Cardiac muscle cell (in vitro differentiated cells and primary cell): ENCODE results near the gene GSTCD. TPM values are rescaled to one million over a fixed set of nuclear protein-coding genes. Genes with fewer than 3 reads are reported as not detected.
A peak's percentile ranks its signal among the peaks of the same experiment; 100 is the strongest.
"Not testable (repeated sequence)": the region's sequence is repeated elsewhere in the genome, so short reads cannot be mapped to it uniquely, and the experiment has no call there.

ENCODE experiments used
- DNase-seq, 2 donors: peaks; one replicate each; pipeline versions ENCODE4 v3.0.0 to v3.0.0-alpha.2; 2010 to 2017; ENCODE audit warnings: low read depth in 1 of 2, low spot score in 1 of 2
- H3K27ac ChIP-seq: fragments of 200-600 bp; sonication (generic); 2 replicates; pipeline ENCODE4 v1.5.1; 2016
- H3K27me3 ChIP-seq: fragments of 200-600 bp; sonication (generic); 2 replicates; pipeline ENCODE4 v1.6.0; 2016; ENCODE audit warnings: control low read depth
- H3K36me3 ChIP-seq: fragments of 200-600 bp; sonication (generic); 2 replicates; pipeline ENCODE4 v1.5.1; 2016; ENCODE audit warnings: control low read depth
- H3K4me1 ChIP-seq: fragments of 200-600 bp; sonication (generic); 2 replicates; pipeline ENCODE4 v1.8.1; 2017; ENCODE audit warnings: low read depth, mild to moderate bottlenecking, mixed run types
- H3K4me3 ChIP-seq: fragments of 200-600 bp; sonication (generic); 2 replicates; pipeline ENCODE4 v1.5.1; 2016; ENCODE audit warnings: mild to moderate bottlenecking
- H3K9me3 ChIP-seq: fragments of 200-600 bp; sonication (generic); 2 replicates; pipeline ENCODE4 v1.5.1; 2017; ENCODE audit warnings: low read depth, mild to moderate bottlenecking, control low read depth
- polyA plus RNA-seq: library from polyadenylated mRNA; unstranded; fragments of >200 nt; fragmentation: Nextera tagmentation; extraction: Ambion mirVana; gene quantifications from 2 replicates; pipeline ENCODE4 v1.2.1, GENCODE V29; 2016
- total RNA-seq: library from RNA; depleted of rRNA; stranded (reverse); fragments of >200 nt; gene quantifications from 2 replicates; pipeline ENCODE4 v1.2.3, GENCODE V29; 2016
- TF ChIP-seq, protein P1 (sequence below): IDR thresholded peaks from 2 replicates; pipeline ENCODE4 v1.5.1; 2012; ENCODE audit warnings: low read depth, mild to moderate bottlenecking, low read length

The GSTCD gene
- total and polyA plus RNA-seq, 2 experiments from 2014 or later: 6.9 to 22.3 TPM

DNA sequence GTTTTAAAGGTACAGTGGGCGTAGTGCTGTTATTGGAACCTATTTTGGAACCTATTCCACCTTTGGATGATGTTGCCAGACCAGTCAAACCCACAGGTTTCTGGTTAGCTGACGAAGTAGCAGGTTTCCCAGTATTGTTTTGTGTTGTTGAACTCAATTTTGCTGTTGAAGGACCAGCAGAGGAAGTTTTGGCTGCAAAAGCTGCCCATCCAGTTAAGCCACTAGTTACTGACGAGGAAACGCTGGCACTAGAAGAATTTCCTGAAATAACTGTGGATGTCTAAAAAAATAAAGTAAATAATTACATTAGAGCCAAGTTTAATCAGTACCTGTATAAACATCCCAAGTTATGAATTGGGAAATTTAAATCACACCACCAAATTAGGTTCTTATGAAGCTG is 25.5 kb upstream of the GSTCD start:
- Histone ChIP-seq H3K36me3 (peaks cover 43% of the 10 kb centered on the region), H3K27ac (no peak overlapping the region), H3K27me3 (no peaks in the 10 kb centered on the region), H3K4me3 (no peak overlapping the region), H3K4me1 (no peaks in the 10 kb centered on the region), H3K9me3 (no peaks in the 10 kb centered on the region)
- DNase-seq: no peak
- TF ChIP-seq, protein P1, sequence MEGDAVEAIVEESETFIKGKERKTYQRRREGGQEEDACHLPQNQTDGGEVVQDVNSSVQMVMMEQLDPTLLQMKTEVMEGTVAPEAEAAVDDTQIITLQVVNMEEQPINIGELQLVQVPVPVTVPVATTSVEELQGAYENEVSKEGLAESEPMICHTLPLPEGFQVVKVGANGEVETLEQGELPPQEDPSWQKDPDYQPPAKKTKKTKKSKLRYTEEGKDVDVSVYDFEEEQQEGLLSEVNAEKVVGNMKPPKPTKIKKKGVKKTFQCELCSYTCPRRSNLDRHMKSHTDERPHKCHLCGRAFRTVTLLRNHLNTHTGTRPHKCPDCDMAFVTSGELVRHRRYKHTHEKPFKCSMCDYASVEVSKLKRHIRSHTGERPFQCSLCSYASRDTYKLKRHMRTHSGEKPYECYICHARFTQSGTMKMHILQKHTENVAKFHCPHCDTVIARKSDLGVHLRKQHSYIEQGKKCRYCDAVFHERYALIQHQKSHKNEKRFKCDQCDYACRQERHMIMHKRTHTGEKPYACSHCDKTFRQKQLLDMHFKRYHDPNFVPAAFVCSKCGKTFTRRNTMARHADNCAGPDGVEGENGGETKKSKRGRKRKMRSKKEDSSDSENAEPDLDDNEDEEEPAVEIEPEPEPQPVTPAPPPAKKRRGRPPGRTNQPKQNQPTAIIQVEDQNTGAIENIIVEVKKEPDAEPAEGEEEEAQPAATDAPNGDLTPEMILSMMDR: no peak

DNA sequence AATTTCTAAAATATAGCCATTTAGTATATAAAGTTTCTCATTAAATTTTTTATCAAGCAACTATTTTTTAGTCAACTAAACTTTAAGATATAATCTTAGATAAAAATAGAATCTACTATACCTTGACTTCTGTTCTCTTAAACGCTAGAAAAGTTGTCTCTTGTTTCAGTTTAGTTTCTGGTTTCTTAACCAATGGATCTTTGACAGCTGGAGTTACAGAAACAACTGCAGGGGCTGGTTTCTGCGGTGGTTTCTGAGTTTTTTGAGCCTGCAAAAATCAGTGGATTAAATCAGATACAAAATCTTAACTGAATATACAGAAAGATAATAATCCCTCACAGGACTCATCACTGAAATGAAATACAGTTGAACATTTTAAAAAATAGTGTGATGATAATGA is 22.0 kb upstream of the GSTCD start:
- H3K36me3 ChIP-seq: peaks cover 47% of the 10 kb centered on the region
- H3K27me3 ChIP-seq: no peaks in the 10 kb centered on the region

DNA sequence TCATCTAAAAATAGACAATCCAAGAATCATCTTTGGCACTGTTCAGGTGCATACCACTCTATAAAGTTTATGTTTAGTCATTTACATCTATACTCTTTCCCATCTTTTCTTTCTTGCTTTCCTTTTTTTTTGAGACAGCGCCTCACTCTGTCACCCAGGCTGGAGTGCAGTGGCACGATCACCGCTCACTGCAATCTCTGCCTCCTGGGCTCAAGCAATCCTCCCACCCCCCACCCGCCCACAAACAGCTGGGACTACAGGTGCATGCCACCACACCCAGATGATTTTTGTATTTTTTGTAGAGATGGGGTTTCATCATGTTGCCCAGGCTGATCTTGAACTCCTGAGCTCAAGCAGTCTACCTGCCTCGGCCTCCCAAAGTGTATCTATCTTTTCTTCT is 13.8 kb upstream of the GSTCD start:
- H3K4me3 ChIP-seq, H3K27ac ChIP-seq, DNase-seq, H3K27me3 ChIP-seq, H3K9me3 ChIP-seq, H3K4me1 ChIP-seq: not testable (repeated sequence)
- H3K36me3 ChIP-seq: peaks cover 42% of the 10 kb centered on the region

More for the DNA sequence above, 22.0 kb upstream of the GSTCD start:
- no peak for DNase-seq
- Histone ChIP-seq H3K4me1 (no peaks in the 10 kb centered on the region), H3K9me3 (no peaks in the 10 kb centered on the region), H3K4me3 (no peak overlapping the region), H3K27ac (no peak overlapping the region)
- TF ChIP-seq, protein P1: no peak

DNA sequence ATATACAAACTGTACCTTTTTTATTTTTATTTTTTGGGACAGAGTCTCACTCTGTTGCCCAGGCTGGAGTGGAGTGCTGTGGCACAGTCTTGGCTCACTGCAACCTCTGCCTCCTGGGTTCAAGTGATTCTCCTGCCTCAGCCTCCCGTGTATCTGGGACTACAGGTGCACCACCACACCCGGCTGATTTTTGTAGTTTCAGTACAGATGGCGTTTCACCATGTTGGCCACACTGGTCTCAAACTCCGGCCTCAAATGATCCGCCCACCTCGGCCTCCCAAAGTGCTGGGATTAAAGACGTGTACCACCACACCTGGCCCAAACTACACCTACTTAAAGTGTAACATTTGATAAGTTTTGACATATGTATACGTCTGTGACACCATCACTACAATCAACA is 12.8 kb upstream of the GSTCD start:
- not testable (repeated sequence) for H3K4me1 ChIP-seq, H3K4me3 ChIP-seq, H3K27ac ChIP-seq, H3K27me3 ChIP-seq, DNase-seq, H3K9me3 ChIP-seq
- H3K36me3 ChIP-seq: peaks cover 42% of the 10 kb centered on the region

DNA sequence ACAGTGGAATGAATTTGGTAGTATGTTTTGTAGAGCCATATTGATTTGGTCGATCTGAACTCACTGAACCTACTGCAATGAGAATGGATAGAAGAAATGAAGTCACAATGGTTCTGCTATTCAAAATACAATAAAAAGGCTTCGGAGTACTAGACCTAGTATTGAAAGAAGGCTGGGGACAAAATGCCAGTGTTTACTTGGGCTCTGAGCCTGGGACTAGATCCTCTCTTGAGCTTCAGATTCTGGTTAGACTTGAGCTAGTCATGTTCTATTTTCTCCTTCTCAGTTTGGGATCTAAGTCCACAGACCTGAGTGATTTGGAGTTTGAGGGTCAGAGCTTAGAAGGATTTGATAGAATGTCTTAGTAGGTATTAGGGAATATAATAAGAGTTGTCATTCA is 10.0 kb upstream of the GSTCD start:
- H3K9me3 ChIP-seq: no peaks in the 10 kb centered on the region
- peaks cover 20% of the 10 kb centered on the region for H3K36me3 ChIP-seq
- no peak overlapping the region for H3K4me3 ChIP-seq
- TF ChIP-seq, protein P1: no peak
- DNase-seq: no peak
- no peaks in the 10 kb centered on the region for H3K27me3 ChIP-seq
- no peaks in the 10 kb centered on the region for H3K4me1 ChIP-seq
- no peak overlapping the region for H3K27ac ChIP-seq

DNA sequence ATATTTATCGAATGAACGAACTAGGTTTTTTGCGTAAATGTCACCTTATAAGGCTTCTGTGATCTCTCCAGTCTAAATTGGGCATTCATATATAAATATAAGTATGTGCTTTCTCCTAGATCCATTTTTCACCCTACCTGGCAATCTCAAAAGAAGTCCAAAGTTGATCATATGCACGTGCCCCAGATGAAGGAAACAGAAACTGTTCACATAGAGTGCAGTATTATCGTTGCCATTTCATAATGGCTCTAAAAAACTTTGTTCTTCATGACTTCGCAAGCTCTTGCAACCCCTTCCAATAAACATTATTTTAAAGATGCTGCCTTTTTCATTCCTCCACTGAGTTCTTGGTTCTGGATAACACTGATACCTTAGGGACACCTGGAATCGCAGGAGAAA is 803 bp upstream of the GSTCD start:
- peak overlapping the region; percentile 89 for H3K4me3 ChIP-seq
- H3K36me3 ChIP-seq: no peaks in the 10 kb centered on the region
- no peaks in the 10 kb centered on the region for H3K27me3 ChIP-seq
- TF ChIP-seq, protein P1: no peak
- no peaks in the 10 kb centered on the region for H3K9me3 ChIP-seq
- H3K4me1 ChIP-seq: peaks cover 11% of the 10 kb centered on the region
- peak overlapping the region; percentile 94 for H3K27ac ChIP-seq
- peak in 1 of 2 donors; percentile 5 for DNase-seq

DNA sequence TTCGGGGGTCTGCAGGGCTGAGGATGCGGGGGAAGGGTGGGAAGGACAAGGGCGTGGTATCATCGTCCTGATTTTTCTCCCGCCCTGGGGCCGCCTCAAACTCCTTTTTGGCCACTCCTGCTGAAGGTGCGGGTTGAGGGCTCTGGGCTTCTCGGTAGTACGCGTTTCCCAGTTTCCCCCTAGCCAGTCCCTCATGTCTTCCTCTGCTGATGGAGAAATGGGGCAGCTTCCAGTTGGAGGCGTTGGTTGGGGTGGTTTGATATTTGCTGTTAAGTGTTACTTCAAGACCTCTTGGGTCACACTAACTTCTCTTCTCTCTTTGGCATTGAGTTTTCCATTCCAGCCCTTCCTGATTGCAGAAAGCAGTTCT is 482 bp downstream of the GSTCD start:
- peak; percentile 16 to 48 for DNase-seq
- TF ChIP-seq, protein P1: no peak
- H3K27me3 ChIP-seq: no peaks in the 10 kb centered on the region

More for the DNA sequence above, 482 bp downstream of the GSTCD start:
- Histone ChIP-seq H3K4me3 (peak overlapping the region; percentile 89), H3K36me3 (no peaks in the 10 kb centered on the region), H3K9me3 (no peaks in the 10 kb centered on the region), H3K27ac (peak overlapping the region; percentile 94), H3K4me1 (peaks cover 11% of the 10 kb centered on the region)
